ENCODE results near the gene RBM12. TPM values are rescaled to one million over a fixed set of nuclear protein-coding genes. Genes with fewer than 3 reads are reported as not detected.

Gene RBM12, protein sequence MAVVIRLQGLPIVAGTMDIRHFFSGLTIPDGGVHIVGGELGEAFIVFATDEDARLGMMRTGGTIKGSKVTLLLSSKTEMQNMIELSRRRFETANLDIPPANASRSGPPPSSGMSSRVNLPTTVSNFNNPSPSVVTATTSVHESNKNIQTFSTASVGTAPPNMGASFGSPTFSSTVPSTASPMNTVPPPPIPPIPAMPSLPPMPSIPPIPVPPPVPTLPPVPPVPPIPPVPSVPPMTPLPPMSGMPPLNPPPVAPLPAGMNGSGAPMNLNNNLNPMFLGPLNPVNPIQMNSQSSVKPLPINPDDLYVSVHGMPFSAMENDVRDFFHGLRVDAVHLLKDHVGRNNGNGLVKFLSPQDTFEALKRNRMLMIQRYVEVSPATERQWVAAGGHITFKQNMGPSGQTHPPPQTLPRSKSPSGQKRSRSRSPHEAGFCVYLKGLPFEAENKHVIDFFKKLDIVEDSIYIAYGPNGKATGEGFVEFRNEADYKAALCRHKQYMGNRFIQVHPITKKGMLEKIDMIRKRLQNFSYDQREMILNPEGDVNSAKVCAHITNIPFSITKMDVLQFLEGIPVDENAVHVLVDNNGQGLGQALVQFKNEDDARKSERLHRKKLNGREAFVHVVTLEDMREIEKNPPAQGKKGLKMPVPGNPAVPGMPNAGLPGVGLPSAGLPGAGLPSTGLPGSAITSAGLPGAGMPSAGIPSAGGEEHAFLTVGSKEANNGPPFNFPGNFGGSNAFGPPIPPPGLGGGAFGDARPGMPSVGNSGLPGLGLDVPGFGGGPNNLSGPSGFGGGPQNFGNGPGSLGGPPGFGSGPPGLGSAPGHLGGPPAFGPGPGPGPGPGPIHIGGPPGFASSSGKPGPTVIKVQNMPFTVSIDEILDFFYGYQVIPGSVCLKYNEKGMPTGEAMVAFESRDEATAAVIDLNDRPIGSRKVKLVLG
- 85.5 to 93.3 TPM (median 88.4 TPM) in 5 replicates for total RNA-seq (2022; extraction: Qiagen RNA extraction; ENCODE audit: low read depth)

DNA sequence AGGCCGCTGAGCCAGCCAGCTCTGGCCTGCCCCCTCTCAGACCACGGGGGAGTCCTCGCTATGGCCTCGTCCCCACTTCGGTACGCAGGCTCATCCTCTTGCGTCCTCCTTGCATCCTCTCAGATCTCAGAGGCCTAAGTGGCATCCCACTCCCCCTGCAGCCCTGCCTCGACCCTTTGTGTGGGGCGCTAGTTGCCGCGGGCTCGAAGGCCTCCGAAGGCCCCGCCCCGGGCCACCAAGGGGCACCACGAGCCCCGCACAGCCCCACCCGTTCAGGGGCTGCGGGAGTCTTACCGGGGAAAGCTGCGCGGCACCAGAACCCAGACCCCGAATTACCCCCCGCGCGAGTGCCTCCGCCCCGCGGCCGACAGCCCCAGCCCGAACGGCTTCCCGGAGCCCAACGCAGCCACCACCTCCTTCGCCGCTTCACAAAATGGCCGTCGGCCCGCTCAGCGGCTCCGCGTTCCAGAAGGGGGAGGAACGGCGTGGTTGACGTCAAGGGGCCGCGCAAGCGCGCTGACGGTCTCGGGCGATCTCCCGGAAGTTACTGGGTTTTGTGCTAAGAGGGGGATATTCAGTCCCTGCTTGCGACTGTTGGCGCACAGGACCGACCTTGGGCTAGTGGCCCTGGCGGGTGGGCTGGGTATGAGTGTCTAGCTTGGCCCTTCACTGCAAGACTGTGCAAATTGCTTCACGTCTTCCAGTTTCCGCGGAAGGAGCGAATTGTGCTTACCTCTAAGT lies at the start of gene RBM12, which contains the start of gene CPNE1:
Gene RBM12 (minus strand): TSS at position 435 of the 741 bp plus-strand sequence. CDS start 9,578 bp downstream, outside the sequence.
Gene CPNE1 (minus strand): TSS at position 435 of the 741 bp plus-strand sequence. CDS start 31,977 bp downstream, outside the sequence.

GRCh38 chr20:35699127-35699956 lies 34.6 kb upstream of the RBM12 start, which contains the start of the genes NFS1 and ROMO1:
TSS of gene NFS1 (minus strand) at chr20:35699352. CDS start at chr20:35699288, 64 bp downstream.
TSS of gene ROMO1 (plus strand) at chr20:35699405. CDS start at chr20:35699633, 228 bp downstream.

DNA sequence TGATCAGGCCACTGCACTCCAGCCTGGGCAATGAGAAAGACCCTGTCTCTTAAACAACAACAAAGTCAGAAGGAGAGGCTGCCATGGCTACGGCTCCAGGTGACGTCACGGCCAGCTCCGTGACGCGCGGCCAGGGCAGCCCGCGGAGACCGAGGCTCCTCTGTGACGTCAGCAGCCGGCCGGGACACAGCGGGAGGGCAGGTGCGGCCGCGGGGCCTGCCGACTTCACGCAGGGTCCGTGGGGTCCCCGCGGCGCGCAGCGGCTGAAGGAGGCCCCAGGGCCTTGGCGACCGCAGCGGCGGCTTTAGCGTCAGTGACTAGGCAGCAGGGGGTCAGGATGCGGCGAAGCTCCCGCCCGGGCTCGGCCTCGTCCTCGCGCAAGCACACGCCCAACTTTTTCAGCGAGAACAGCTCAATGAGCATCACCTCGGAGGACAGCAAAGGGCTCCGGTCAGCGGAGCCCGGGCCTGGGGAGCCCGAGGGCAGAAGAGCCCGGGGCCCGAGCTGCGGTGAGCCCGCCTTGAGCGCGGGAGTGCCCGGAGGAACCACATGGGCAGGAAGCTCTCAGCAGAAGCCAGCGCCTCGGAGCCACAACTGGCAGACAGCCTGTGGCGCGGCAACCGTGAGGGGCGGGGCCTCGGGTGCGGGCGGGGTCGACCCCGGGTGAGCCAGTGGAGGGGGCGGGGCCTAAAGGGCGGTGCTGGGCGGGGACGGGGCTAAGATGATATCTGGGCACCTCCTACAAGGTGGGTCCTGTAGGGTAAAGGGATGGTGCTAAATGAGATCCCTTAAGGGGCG lies 48.8 kb downstream of the RBM12 start, which contains the start of gene SPAG4:
Gene SPAG4 (plus strand): TSS at position 163 of the 798 bp plus-strand sequence. CDS start 175 bp downstream, at position 338.

Other genes with a start within 250 kb of the RBM12 start
- 0.03 TPM in 1 of 5 replicates, not detected in the others for gene GDF5, start 226.7 kb downstream of the RBM12 start, total RNA-seq (2022; extraction: Qiagen RNA extraction; ENCODE audit: low read depth)
- gene CEP250, start 209.3 kb downstream of the RBM12 start, total RNA-seq (2022; extraction: Qiagen RNA extraction; ENCODE audit: low read depth), result 23.6 to 33.8 TPM (median 30.0 TPM) in 5 replicates
- gene C20orf173, start 135.2 kb downstream of the RBM12 start, total RNA-seq (2022; extraction: Qiagen RNA extraction; ENCODE audit: low read depth), result not detected in 5 replicates
- 231 to 244 TPM (median 237 TPM) in 5 replicates for gene ERGIC3, start 122.8 kb downstream of the RBM12 start, total RNA-seq (2022; extraction: Qiagen RNA extraction; ENCODE audit: low read depth)
- gene SPAG4, start 49.1 kb downstream of the RBM12 start, total RNA-seq (2022; extraction: Qiagen RNA extraction; ENCODE audit: low read depth), result 3.0 to 5.2 TPM (median 4.8 TPM) in 5 replicates
- gene CPNE1, start within 50 bp of the RBM12 start, total RNA-seq (2022; extraction: Qiagen RNA extraction; ENCODE audit: low read depth), result 186 to 230 TPM (median 216 TPM) in 5 replicates
- 22.5 to 38.1 TPM (median 36.8 TPM) in 5 replicates for gene NFS1, start 34.5 kb upstream of the RBM12 start, total RNA-seq (2022; extraction: Qiagen RNA extraction; ENCODE audit: low read depth)
- 323 to 402 TPM (median 335 TPM) in 5 replicates for gene ROMO1, start 34.5 kb upstream of the RBM12 start, total RNA-seq (2022; extraction: Qiagen RNA extraction; ENCODE audit: low read depth)
- 170 to 198 TPM (median 178 TPM) in 5 replicates for gene RBM39, start 77.4 kb upstream of the RBM12 start, total RNA-seq (2022; extraction: Qiagen RNA extraction; ENCODE audit: low read depth)
- 20.5 to 28.2 TPM (median 24.0 TPM) in 5 replicates for gene PHF20, start 107.1 kb upstream of the RBM12 start, total RNA-seq (2022; extraction: Qiagen RNA extraction; ENCODE audit: low read depth)

All from A549 treated with DMSO at 1 μM for 4 hours (cell line).